ENCODE data around the gene OASL.
A peak's percentile ranks its signal among the peaks of the same experiment; 100 is the strongest.
"Not testable (repeated sequence)": the region's sequence is repeated elsewhere in the genome, so short reads cannot be mapped to it uniquely, and the experiment has no call there.

OASL gene

GRCh38 chr12:121059031-121059898, 20.2 kb upstream of the OASL start:
- no peak for DNase-seq

GRCh38 chr12:121057794-121058193, 18.7 kb upstream of the OASL start:
- no peak for DNase-seq

GRCh38 chr12:121053706-121054105, 14.7 kb upstream of the OASL start:
- no peak for DNase-seq

GRCh38 chr12:121050725-121051124, 11.7 kb upstream of the OASL start:
- DNase-seq, result no peak

GRCh38 chr12:121048442-121048841, 9.4 kb upstream of the OASL start:
- DNase-seq, result no peak

- not testable (repeated sequence) for DNase-seq
Measured at GRCh38 chr12:121047400-121047799, 8.4 kb upstream of the OASL start.

GRCh38 chr12:121043067-121043466, 4.0 kb upstream of the OASL start:
- no peak for DNase-seq

GRCh38 chr12:121036810-121037326, 2.2 kb downstream of the OASL start:
- DNase-seq, result peak; percentile 32

GRCh38 chr12:121034616-121035305, 4.3 kb downstream of the OASL start:
- DNase-seq, result no peak

- DNase-seq, result peak; percentile 51
Measured at GRCh38 chr12:121033625-121034349, 5.3 kb downstream of the OASL start.

- DNase-seq, result no peak
Measured at GRCh38 chr12:121030576-121031212, 8.4 kb downstream of the OASL start.

- no peak for DNase-seq
Measured at GRCh38 chr12:121026274-121027045, 12.6 kb downstream of the OASL start.

- no peak for DNase-seq
Measured at GRCh38 chr12:121025442-121026226, 13.4 kb downstream of the OASL start.

GRCh38 chr12:121023799-121024198, 15.2 kb downstream of the OASL start:
- no peak for DNase-seq

- no peak for DNase-seq
Measured at GRCh38 chr12:121022713-121023112, 16.3 kb downstream of the OASL start.

- DNase-seq, result no peak
Measured at GRCh38 chr12:121021754-121022153, 17.3 kb downstream of the OASL start.

- no peak for DNase-seq
Measured at GRCh38 chr12:121018860-121019617, 20.0 kb downstream of the OASL start.

GRCh38 chr12:121017966-121018491, 21.0 kb downstream of the OASL start:
- no peak for DNase-seq

GRCh38 chr12:121015825-121016766, 22.9 kb downstream of the OASL start, which contains the start of gene C12orf43:
TSS of gene C12orf43 (minus strand) at chr12:121016487. CDS start at chr12:121016474, 13 bp downstream.
- peak; percentile 92 for DNase-seq
